ENCODE data around the gene TJP1.

DNA sequence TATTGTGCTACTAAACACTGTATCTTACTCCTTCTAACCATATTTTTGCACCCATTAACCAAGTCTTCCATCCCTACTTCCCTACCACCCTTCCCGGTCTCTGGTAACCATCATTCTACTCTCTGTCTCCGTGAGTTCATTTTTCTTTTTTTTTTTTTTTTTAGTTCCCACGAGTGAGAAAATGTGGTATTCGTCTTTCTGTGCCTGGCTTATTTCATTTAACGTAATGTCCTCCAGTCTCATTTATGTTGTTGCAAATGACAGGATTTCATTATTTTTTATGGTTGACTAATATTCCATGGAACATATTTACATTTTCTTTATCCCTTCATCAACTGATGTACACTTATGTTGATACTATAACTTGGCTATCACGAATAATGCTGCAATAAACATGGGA is 31.7 kb downstream of the TJP1 start:
- TF ChIP-seq, protein P1, sequence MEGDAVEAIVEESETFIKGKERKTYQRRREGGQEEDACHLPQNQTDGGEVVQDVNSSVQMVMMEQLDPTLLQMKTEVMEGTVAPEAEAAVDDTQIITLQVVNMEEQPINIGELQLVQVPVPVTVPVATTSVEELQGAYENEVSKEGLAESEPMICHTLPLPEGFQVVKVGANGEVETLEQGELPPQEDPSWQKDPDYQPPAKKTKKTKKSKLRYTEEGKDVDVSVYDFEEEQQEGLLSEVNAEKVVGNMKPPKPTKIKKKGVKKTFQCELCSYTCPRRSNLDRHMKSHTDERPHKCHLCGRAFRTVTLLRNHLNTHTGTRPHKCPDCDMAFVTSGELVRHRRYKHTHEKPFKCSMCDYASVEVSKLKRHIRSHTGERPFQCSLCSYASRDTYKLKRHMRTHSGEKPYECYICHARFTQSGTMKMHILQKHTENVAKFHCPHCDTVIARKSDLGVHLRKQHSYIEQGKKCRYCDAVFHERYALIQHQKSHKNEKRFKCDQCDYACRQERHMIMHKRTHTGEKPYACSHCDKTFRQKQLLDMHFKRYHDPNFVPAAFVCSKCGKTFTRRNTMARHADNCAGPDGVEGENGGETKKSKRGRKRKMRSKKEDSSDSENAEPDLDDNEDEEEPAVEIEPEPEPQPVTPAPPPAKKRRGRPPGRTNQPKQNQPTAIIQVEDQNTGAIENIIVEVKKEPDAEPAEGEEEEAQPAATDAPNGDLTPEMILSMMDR (IDR thresholded peaks at IDR 0.05), result no peak
- TF ChIP-seq POLR2AphosphoS5 (IDR thresholded peaks at IDR 0.05) (no peak), POLR2A (IDR thresholded peaks at IDR 0.05) (no peak)

All from upper lobe of left lung (tissue), 4 donors.